OCI-LY3 (cell line): Measurements from ENCODE around the gene SH3PXD2B.

Source experiments
- EZH2phosphoT487 ChIP-seq: fragments of 200-600 bp; shearing (Covaris generic); IDR thresholded peaks from 2 replicates; pipeline ENCODE4 v1.6.1; 2018; ENCODE audit warnings: antibody characterized with exemption, mixed run types, low read depth
- TF ChIP-seq, protein P1 (sequence below): fragments of 200-600, 300-600 bp; sonication (generic); IDR thresholded peaks from 2 replicates; pipeline ENCODE4 v1.5.1; 2014; ENCODE audit warnings: antibody characterized with exemption, low read length, low read depth

DNA sequence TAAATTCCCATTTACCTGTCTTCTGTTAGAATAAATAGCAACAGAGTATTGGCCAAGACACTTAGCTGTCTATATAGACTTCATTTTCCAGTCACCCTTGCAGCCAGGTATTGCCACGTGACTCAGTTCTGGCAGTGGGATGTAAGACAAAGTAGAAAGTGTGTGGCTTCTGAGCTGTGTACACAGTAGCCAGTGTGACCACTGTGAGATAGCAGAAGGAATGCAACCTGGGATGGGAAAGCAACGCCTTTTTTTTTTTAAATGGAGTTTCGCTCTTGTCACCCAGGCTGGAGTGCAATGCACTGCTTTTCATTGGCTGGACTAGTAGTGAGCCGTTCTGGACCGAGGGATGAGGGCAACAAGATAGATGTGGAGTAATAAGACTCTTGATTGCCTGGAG lies 106.2 kb downstream of the SH3PXD2B start:
- TF ChIP-seq, protein P1, sequence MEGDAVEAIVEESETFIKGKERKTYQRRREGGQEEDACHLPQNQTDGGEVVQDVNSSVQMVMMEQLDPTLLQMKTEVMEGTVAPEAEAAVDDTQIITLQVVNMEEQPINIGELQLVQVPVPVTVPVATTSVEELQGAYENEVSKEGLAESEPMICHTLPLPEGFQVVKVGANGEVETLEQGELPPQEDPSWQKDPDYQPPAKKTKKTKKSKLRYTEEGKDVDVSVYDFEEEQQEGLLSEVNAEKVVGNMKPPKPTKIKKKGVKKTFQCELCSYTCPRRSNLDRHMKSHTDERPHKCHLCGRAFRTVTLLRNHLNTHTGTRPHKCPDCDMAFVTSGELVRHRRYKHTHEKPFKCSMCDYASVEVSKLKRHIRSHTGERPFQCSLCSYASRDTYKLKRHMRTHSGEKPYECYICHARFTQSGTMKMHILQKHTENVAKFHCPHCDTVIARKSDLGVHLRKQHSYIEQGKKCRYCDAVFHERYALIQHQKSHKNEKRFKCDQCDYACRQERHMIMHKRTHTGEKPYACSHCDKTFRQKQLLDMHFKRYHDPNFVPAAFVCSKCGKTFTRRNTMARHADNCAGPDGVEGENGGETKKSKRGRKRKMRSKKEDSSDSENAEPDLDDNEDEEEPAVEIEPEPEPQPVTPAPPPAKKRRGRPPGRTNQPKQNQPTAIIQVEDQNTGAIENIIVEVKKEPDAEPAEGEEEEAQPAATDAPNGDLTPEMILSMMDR, result no peak
- no peak for TF ChIP-seq EZH2phosphoT487
